HEK293 (cell line): Measurements from ENCODE around the gene FOSB.

ENCODE experiments used
- CTCF ChIA-PET: fragments of 350-600 bp; formaldehyde crosslinking; extraction: SDS; loops from one replicate; lab custom pipeline; 2021; ENCODE audit warnings: antibody characterized with exemption; lab: Yijun Ruan, JAX
- POLR2A ChIA-PET: fragments of 300-600 bp; formaldehyde crosslinking; extraction: SDS; loops from one replicate; lab custom pipeline; 2020; ENCODE audit warnings: antibody characterized with exemption, inconsistent platforms; lab: Yijun Ruan, JAX
- H3K27ac ChIP-seq: fragments of 200-500 bp; sonication (Bioruptor generic); 2 replicates; pipeline ENCODE4 v1.5.1; 2014; ENCODE audit warnings: low read depth, low read length, control low read depth, inconsistent platforms; ENCODE audit errors: extremely low read depth
- H3K36me3 ChIP-seq, 2 experiments: fragments of 200-500 bp in 1 of 2; sonication (Bioruptor generic) in 1 of 2; 1 replicate in 1 of 2; 2 replicates in 1 of 2; pipeline ENCODE4 v1.5.1; 2014 to 2017; ENCODE audit warnings: inconsistent platforms in 2 of 2, low read length in 2 of 2; ENCODE audit not compliant: control insufficient read depth in 2 of 2, insufficient read depth in 1 of 2
- H3K4me1 ChIP-seq: fragments of 200-500 bp; sonication (Bioruptor generic); 2 replicates; pipeline ENCODE4 v1.5.1; 2014; ENCODE audit warnings: mild to moderate bottlenecking, low read length, inconsistent platforms; ENCODE audit not compliant: control insufficient read depth, insufficient read depth
- H3K4me3 ChIP-seq: 2 replicates; pipeline ENCODE4 v1.5.1; 2011; ENCODE audit warnings: low read depth, mild to moderate bottlenecking, control low read depth, low read length, moderate library complexity
- H3K9me3 ChIP-seq: fragments of 200-500 bp; sonication (Bioruptor generic); 2 replicates; pipeline ENCODE4 v1.5.1; 2014; ENCODE audit warnings: low read depth, low read length, inconsistent platforms; ENCODE audit not compliant: control insufficient read depth, insufficient read depth
- OSR2 ChIP-seq: fragments of 450-650 bp; formaldehyde crosslinking; IDR thresholded peaks from 2 replicates; pipeline ENCODE4 v1.5.1; 2016; ENCODE audit warnings: missing biosample characterization, missing genetic modification characterization
- SCRT1 ChIP-seq: fragments of 450-650 bp; formaldehyde crosslinking; IDR thresholded peaks from 2 replicates; pipeline ENCODE4 v1.5.1; 2016; ENCODE audit warnings: missing biosample characterization, missing genetic modification characterization, borderline replicate concordance
- SCRT2 ChIP-seq: fragments of 450-650 bp; formaldehyde crosslinking; IDR thresholded peaks from 2 replicates; pipeline ENCODE4 v1.5.1; 2016; ENCODE audit warnings: missing biosample characterization, missing genetic modification characterization
- SETDB1 ChIP-seq: IDR thresholded peaks from one replicate; pipeline ENCODE4 v1.6.1; 2017; ENCODE audit warnings: mild to moderate bottlenecking, low read length, moderate library complexity, mixed read lengths; ENCODE audit not compliant: insufficient read length
- ZBTB44 ChIP-seq: fragments of 450-650 bp; IDR thresholded peaks from 2 replicates; pipeline ENCODE4 v1.5.1; 2018; ENCODE audit warnings: missing biosample characterization, mild to moderate bottlenecking, missing genetic modification characterization
- ZFP41 ChIP-seq: fragments of 450-650 bp; formaldehyde crosslinking; IDR thresholded peaks from 2 replicates; pipeline ENCODE4 v1.5.1; 2016; ENCODE audit warnings: missing biosample characterization, missing genetic modification characterization, borderline replicate concordance
- ZNF121 ChIP-seq: fragments of 450-650 bp; formaldehyde crosslinking; IDR thresholded peaks from 2 replicates; pipeline ENCODE4 v1.5.1; 2016; ENCODE audit warnings: missing biosample characterization, missing genetic modification characterization
- ZNF138 ChIP-seq: fragments of 450-650 bp; formaldehyde crosslinking; IDR thresholded peaks from 2 replicates; pipeline ENCODE4 v1.5.1; 2016; ENCODE audit warnings: missing biosample characterization, missing genetic modification characterization, borderline replicate concordance
- ZNF169 ChIP-seq: fragments of 450-650 bp; formaldehyde crosslinking; IDR thresholded peaks from 2 replicates; pipeline ENCODE4 v1.5.1; 2016; ENCODE audit warnings: missing biosample characterization, missing genetic modification characterization
- ZNF174 ChIP-seq: fragments of 450-650 bp; formaldehyde crosslinking; IDR thresholded peaks from 2 replicates; pipeline ENCODE4 v1.5.0; 2017; ENCODE audit warnings: missing biosample characterization, mild to moderate bottlenecking, missing genetic modification characterization
- ZNF24 ChIP-seq: fragments of 450-650 bp; formaldehyde crosslinking; IDR thresholded peaks from 2 replicates; pipeline ENCODE4 v1.5.1; 2016; ENCODE audit warnings: missing biosample characterization, missing genetic modification characterization
- ZNF335 ChIP-seq: fragments of 450-650 bp; formaldehyde crosslinking; conservative IDR thresholded peaks from 2 replicates; pipeline ENCODE4 v1.5.1; 2016; ENCODE audit warnings: missing biosample characterization, missing genetic modification characterization
- ZNF488 ChIP-seq: fragments of 450-650 bp; formaldehyde crosslinking; IDR thresholded peaks from 2 replicates; pipeline ENCODE4 v1.5.1; 2016; ENCODE audit warnings: missing biosample characterization, missing genetic modification characterization
- ZNF561 ChIP-seq: fragments of 450-650 bp; IDR thresholded peaks from 2 replicates; pipeline ENCODE4 v1.5.1; 2018; ENCODE audit warnings: missing biosample characterization, missing genetic modification characterization, borderline replicate concordance
- ZNF629 ChIP-seq: fragments of 450-650 bp; formaldehyde crosslinking; IDR thresholded peaks from 2 replicates; pipeline ENCODE4 v1.5.1; 2017; ENCODE audit warnings: missing biosample characterization, missing genetic modification characterization
- ZNF747 ChIP-seq: fragments of 450-650 bp; formaldehyde crosslinking; IDR thresholded peaks from 2 replicates; pipeline ENCODE4 v1.5.1; 2016; ENCODE audit warnings: missing biosample characterization, missing genetic modification characterization

The FOSB gene

GRCh38 chr19:45485305-45486077 lies 17.7 kb downstream of the FOSB start (continued):
- no peak for TF ChIP-seq OSR2 (tag by site-specific recombination)
- no peak for TF ChIP-seq ZNF629 (tag by site-specific recombination)
- TF ChIP-seq, all 188 proteins: peak for 34

GRCh38 chr19:45488708-45489107 lies 20.9 kb downstream of the FOSB start:
- POLR2A ChIA-PET = no interaction called here
- H3K9me3 ChIP-seq = no peaks in the 10 kb centered on the region
- peaks cover 2% of the 10 kb centered on the region; the same call in 1 of the 2 replicates for H3K4me1 ChIP-seq
- no peak overlapping the region for H3K27ac ChIP-seq
- no peak overlapping the region for H3K4me3 ChIP-seq
- CTCF ChIA-PET = interaction anchor here (0.5 to 6.1 kb wide), 6 partner anchors 9 to 161 kb away, joined by 3 to 87 read pairs (median 7); no protein-coding TSS in a partner anchor
- TF ChIP-seq ZNF24 (no peak), SETDB1 (no peak), ZNF561 (no peak), ZNF138 (tag by site-specific recombination) (no peak), ZBTB44 (no peak), ZFP41 (tag by site-specific recombination) (no peak), ZNF488 (tag by site-specific recombination) (no peak), ZNF747 (tag by site-specific recombination) (no peak), SCRT1 (tag by site-specific recombination) (no peak), ZNF174 (no peak)
- H3K36me3 ChIP-seq = no peaks in the 10 kb centered on the region; a peak in 1 of 3 replicates

GRCh38 chr19:45489216-45489855 lies 21.5 kb downstream of the FOSB start:
- ChIA-PET POLR2A (no interaction called here), CTCF (interaction anchor here (0.7 to 6.1 kb wide), 5 partner anchors 9 to 49 kb away, joined by 3 to 87 read pairs (median 5); no protein-coding TSS in a partner anchor)
- TF ChIP-seq SCRT2 (tag by site-specific recombination) (peak; percentile 52; the same call in 1 of the 2 replicates), SCRT1 (tag by site-specific recombination) (peak; percentile 60), ZNF169 (tag by site-specific recombination) (no peak)
- no peak overlapping the region for H3K4me3 ChIP-seq
- no peaks in the 10 kb centered on the region; a peak in 1 of 3 replicates for H3K36me3 ChIP-seq
- no peaks in the 10 kb centered on the region for H3K9me3 ChIP-seq
- H3K27ac ChIP-seq = peak overlapping the region; percentile 16; the same call in 1 of the 2 replicates
- H3K4me1 ChIP-seq = peaks cover 2% of the 10 kb centered on the region; the same call in 1 of the 2 replicates

GRCh38 chr19:45492137-45492626 lies 24.4 kb downstream of the FOSB start:
- TF ChIP-seq ZNF335 (tag by site-specific recombination) = no peak
- peak; percentile 94 for TF ChIP-seq ZNF121 (tag by site-specific recombination)
- Histone ChIP-seq H3K27ac (no peak overlapping the region), H3K36me3 (no peaks in the 10 kb centered on the region), H3K9me3 (no peaks in the 10 kb centered on the region), H3K4me1 (peaks cover 4% of the 10 kb centered on the region), H3K4me3 (no peak overlapping the region)
- ChIA-PET CTCF (interaction anchor here (1.1 kb wide), 2 partner anchors 33 to 94 kb away, joined by 3 read pairs; no protein-coding TSS in a partner anchor), POLR2A (interaction anchor here (1.5 kb wide), 1 partner anchor 90 kb away, joined by 3 read pairs; no protein-coding TSS in a partner anchor)
